Stimulated activated CD8-positive, alpha-beta memory T cell treated with anti-CD3 and anti-CD28 coated beads, Interleukin-4, amount 100 ng/mL, for 4 hours (primary cell): ENCODE results near the gene FAHD2B.
"Not testable (repeated sequence)": the region's sequence is repeated elsewhere in the genome, so short reads cannot be mapped to it uniquely, and the experiment has no call there.

Experiments
- DNase-seq, 2 donors: peaks; one replicate each; pipeline ENCODE4 v3.0.0-alpha.2; 2020; ENCODE audit warnings: low read depth in 2 of 2, low spot score in 1 of 2

The FAHD2B gene, protein sequence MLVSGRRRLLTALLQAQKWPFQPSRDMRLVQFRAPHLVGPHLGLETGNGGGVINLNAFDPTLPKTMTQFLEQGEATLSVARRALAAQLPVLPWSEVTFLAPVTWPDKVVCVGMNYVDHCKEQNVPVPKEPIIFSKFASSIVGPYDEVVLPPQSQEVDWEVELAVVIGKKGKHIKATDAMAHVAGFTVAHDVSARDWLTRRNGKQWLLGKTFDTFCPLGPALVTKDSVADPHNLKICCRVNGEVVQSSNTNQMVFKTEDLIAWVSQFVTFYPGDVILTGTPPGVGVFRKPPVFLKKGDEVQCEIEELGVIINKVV

GRCh38 chr2:97094772-97095611, at the start of gene FAHD2B:
Gene FAHD2B, minus strand, starts transcription at chr2:97094882. Its CDS starts 3,176 bp downstream, at chr2:97091706.
- peak; percentile 65 to 72 for DNase-seq

DNA sequence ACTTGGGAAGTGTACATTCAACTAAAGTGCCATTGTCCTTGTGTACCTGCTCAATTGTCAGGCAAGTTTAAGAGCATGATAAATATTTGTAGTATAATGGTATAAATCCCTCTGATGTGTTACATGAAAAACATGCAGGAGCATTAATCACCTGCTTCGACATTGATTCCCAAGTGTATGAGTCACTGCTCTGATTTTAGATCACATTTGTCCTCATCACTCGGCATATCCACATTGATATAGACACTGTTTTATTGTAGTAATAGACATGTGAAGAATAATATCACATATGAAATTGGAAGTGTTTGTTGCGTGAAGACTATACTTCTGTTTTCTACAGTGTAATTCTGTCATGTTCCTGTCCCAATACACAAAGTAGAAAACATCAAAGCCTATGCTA, 49.3 kb upstream of the FAHD2B start:
- not testable (repeated sequence) for DNase-seq

DNA sequence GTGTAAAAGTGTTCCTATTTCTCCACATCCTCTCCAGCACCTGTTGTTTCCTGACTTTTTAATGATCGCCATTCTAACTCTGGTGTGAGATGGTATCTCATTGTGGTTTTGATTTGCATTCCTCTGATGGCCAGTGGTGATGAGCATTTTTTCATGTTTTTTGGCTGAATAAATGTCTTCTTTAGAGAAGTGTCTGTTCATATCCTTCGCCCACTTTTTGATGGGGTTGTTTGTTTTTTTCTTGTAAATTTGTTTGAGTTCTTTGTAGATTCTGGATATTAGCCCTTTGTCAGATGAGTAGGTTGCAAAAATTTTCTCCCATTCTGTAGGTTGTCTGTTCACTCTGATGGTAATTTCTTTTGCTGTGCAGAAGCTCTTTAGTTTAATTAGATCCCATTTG, 34.4 kb upstream of the FAHD2B start:
- DNase-seq = not testable (repeated sequence)

GRCh38 chr2:97113882-97114255, 19.2 kb upstream of the FAHD2B start:
- DNase-seq = not testable (repeated sequence)

- peak; percentile 57 to 71 for DNase-seq
These were observed 18.6 kb upstream of the FAHD2B start, which contains the start of gene ANKRD36 for GRCh38 chr2:97113050-97113881. Gene ANKRD36, plus strand, starts transcription at chr2:97113153. Its CDS starts 587 bp downstream, at chr2:97113740.

- DNase-seq = peak in 1 of 2 donors; percentile 25
These were observed 17.8 kb upstream of the FAHD2B start for GRCh38 chr2:97112320-97113049.

DNA sequence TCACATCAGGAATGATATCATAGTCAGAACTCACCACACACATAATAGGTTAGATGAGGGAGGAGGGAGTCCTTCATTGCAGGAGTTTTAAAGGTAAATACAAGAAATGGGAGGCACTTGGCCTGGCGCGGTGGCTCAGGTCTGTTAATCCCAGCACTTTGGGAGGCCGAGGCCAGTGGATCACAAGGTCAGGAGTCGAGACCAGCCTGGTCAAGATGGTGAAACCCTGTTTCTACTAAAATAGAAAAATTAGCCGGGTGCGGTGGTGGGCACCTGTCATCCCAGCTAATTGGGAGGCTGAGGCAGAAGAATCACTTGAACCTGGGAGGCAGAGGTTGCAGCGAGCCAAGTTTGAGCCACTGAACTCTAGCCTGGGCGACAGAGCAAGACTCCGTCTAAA, 16.6 kb upstream of the FAHD2B start:
- not testable (repeated sequence) for DNase-seq

GRCh38 chr2:97106878-97107277, 12.2 kb upstream of the FAHD2B start:
- DNase-seq = not testable (repeated sequence)

DNA sequence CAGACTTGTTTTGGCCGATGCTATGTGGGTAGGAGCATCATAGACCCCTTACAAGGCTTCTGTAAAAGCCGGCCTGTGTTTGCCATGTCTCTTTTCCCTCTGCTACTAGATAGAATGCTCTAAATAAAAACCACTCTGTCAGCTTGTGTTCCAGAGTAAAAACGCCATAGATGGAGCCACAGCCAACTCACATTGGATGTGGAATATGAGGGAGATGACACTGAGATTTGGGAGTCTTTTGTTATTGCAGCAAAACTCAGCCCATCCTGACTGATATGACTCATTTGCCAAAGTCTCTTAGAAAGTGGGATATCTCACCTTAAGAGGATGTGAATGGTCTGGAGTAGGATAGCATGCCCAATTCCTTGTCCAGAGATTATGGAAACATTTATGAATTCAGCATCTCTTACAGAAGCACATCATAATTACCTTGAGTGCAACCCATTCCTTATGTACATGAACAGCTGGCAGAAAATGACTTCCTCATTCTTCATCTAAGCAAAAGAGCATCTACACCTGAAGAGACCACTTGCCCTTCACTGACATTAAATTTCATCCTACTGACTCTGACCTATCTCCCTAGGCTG, 4.2 kb upstream of the FAHD2B start:
- not testable (repeated sequence) for DNase-seq

GRCh38 chr2:97095661-97096060, 979 bp upstream of the FAHD2B start:
- no peak for DNase-seq

DNA sequence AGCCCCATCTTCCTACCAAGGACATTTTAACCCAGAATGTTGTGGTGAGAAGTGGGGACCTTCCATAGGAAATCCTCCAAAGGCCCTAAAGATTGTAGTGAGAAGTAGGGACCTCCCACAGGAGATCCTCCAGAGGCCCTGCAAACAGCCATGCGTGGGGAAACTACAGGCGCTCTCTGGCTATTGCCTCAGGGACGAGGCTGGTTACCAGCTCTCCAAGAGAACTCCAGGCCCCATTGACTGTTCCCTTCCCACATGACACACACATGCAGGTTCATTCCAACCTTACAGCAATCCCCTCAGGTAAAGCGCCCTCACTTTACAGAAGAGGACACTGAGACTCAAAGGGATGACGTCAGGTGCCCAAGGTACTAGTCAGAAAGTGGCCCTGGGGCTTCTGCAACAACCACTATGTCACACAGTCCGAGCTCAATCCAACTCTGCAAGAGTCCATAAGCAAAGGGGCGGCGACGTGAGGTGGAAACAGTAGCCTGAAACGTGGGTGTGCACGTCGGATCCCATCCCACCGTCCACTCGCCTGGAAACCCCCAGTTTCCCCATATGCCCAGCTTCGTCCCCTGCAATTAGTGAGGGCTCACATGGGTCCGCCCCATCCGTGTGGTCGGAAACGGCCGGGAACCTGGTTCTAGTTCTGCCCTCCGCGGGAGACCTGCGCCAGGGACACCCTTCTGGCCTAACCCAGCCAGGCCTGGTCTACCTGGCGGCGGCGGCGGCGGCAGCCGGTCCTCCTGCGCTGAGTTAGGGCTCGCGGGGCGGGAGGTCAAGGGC, 505 bp downstream of the FAHD2B start:
- DNase-seq = not testable (repeated sequence)

- not testable (repeated sequence) for DNase-seq
These were observed 1.7 kb downstream of the FAHD2B start for GRCh38 chr2:97092946-97093345.

DNA sequence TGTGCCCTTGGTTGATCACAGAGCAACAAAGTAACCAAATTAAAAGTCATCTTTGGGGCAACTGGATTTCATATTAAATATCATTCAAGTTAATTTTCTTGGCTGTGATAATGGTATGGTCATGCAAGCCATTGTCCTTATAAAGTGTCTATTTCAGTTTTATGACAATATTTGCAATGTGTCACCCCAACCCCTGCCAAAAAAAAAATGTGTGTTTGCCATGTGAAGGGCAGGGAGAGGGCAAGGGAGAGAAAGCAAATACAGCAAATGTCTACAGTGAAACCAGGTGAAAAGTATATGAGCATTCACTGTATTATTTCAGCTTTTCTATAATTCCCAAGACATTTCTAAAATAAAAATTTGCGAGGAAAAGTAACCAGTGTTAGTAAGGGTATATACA, 6.0 kb downstream of the FAHD2B start:
- DNase-seq = not testable (repeated sequence)

GRCh38 chr2:97085093-97085492, 9.6 kb downstream of the FAHD2B start:
- not testable (repeated sequence) for DNase-seq

GRCh38 chr2:97083516-97083915, 11.2 kb downstream of the FAHD2B start:
- DNase-seq = not testable (repeated sequence)

DNA sequence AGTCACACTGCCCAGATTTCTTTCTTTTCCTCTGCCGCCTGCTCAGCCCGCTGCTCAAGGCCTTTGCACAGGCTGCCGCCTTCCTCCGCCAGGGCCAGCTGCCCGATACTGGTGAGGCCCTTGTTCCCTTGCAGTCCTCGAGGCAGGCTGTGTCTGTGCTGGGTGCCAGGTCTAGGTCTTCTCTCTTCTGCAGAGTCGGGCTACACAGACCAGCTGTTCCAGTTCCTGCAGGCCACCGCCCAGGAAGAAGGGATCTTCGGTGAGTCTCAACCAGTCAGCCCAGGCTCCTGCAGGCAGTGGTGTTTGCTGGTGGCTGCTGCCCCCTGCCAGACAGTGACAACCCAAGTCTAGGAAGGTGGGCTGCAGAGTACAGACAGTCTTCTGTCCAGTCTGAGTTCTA, 12.5 kb downstream of the FAHD2B start:
- not testable (repeated sequence) for DNase-seq

DNA sequence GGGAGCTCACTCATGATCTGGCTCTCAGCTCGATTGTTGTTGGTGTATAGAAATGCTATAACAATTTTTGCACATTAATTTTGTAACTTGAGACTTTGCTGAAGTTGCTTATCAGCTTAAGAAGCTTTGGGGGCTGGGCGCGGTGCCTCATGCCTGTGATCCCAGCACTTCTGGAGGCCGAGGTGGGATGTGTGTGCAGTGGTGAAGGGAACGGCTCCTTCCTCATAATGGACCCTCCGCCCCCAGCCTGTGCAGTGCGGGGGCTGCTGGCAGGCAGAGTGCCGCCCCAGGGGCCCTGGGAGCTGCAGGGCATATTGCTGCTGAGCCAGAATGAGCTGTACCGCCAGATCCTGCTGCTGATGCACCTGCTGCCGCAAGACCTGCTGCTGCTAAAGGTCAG, 13.8 kb downstream of the FAHD2B start:
- not testable (repeated sequence) for DNase-seq

DNA sequence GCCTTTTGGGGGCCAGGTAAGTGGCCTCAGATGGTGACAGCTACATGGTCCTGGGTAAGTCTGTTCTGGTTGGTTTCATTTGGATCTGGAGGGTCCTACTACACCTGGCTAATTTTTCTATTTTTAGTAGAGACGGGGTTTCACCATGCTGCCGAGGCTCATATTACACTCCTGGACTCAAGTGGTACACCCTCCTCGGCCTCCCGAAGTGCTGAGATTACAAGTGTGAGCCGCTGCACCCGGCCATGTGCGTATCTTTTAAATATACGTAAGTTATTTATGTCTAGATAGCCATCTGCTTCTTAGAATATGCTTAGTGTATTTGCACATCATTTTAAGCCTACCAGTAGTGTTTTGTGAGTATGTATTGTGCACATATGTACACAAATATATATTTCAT, 17.5 kb downstream of the FAHD2B start:
- DNase-seq = not testable (repeated sequence)

- DNase-seq = not testable (repeated sequence)
These were observed 23.8 kb downstream of the FAHD2B start for GRCh38 chr2:97070915-97071314.
